HG03558 (cell line): ENCODE results near the gene PTPN1.
"Not testable (repeated sequence)": the region's sequence is repeated elsewhere in the genome, so short reads cannot be mapped to it uniquely, and the experiment has no call there.

Experiments
- ATAC-seq: cut with Tn5 transposase; IDR thresholded peaks from one replicate; pipeline ENCODE4 v1.9.1; 2021; ENCODE audit warnings: moderate number of reproducible peaks; ENCODE audit not compliant: unreplicated experiment; ENCODE audit errors: extremely low read depth

PTPN1 gene

GRCh38 chr20:50585214-50585613 lies 75.0 kb downstream of the PTPN1 start:
- ATAC-seq, result no peak

- no peak for ATAC-seq
Observed at GRCh38 chr20:50585678-50586077, 75.5 kb downstream of the PTPN1 start.

- no peak for ATAC-seq
Observed at GRCh38 chr20:50586531-50587232, 76.5 kb downstream of the PTPN1 start.

DNA sequence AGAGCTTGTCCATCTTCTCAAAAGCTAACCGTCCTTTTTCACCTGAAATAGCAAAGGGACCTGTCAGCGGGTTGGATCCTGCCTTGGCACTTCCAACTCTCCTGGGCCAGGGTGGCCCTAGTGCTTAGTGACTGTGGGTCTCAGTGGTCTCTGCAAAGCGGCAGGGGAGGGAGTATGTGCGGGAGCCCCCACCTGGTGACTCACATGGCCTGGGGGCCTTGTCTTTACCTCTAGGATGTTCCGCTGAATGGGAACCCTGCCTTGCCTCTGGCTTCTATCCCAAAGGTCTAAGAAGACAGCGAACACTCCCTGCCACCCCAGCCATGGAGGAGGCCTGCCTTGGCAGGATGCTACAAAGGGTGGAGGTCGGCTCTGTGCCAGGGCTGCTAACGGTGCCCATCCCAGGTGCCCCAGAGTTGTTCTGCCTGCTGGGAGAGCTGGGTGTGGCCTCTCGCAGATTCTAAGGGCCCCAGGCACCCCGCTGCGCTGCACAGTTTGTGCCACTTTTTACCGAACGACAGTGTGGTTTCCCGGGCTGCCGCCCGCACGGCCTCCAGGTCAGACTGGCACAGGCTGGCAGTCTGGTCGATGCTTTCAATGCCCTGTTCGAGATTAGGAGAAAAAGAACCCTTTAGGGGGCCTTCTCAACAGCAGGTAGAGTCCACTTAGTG lies 77.2 kb downstream of the PTPN1 start:
- ATAC-seq, result no peak

- no peak for ATAC-seq
Observed at GRCh38 chr20:50588034-50588736, 78.0 kb downstream of the PTPN1 start.

GRCh38 chr20:50589548-50590347 lies 79.6 kb downstream of the PTPN1 start:
- no peak for ATAC-seq

- no peak for ATAC-seq
Observed at GRCh38 chr20:50590348-50590664, 80.1 kb downstream of the PTPN1 start.

GRCh38 chr20:50591233-50591852 lies 81.2 kb downstream of the PTPN1 start:
- no peak for ATAC-seq

- ATAC-seq, result no peak
Observed at GRCh38 chr20:50592282-50593004, 82.3 kb downstream of the PTPN1 start.

DNA sequence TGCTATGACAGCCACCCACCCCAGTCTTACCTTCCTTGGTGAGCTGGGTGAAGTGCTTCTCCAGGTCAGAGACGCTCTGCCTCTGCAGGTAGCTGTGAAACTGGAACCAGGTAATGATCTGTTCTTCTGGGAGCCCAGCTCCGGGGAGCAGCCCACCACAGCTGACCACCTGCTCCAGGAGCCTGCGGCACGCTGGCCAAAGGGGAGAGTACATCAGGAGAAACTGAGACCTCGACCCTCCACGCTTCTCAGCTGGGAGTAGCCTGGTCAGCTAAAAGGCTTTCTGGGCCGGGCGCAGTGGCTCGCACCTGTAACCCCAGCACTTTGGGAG lies 82.8 kb downstream of the PTPN1 start:
- no peak for ATAC-seq

GRCh38 chr20:50594231-50594590 lies 84.0 kb downstream of the PTPN1 start:
- no peak for ATAC-seq

DNA sequence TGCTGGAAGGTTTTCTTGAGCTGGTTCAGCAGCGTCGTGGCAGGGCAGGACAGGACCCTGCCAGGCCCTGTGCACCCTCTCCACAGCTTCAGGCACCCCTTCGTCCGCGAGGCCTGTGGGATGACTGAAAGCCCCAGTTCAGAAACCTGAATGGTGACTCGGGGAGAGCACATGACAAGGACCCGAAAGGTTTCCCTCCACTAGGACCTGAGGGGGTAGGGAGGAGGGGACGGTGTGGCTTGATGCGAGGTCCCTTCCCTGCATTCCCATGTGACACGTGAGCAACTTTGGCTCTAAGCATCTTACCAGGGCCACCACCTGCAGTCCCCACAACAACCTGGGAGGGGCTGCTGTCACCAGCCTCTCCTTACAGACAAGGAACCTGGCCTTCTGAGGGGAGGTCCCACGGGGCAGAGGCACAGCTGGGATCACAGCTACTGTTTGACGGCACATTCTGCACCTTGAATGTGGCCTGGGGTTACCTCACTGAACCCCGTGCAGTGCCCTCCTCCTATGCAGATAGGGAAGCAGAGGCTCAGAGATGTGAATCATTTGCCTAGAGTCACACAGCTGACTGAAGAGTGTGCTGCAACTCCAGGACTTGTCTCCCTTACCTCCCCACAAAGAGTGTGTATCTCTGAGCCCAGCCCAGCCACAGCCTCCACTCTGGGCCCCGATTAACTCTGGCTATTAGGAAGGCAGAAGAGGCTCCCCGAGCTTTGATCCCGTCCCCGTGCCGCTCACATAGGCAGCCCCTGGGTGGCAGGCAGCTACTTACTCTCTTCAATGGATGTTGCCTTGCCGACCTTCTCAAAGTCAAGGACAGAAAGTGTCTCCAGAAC lies 84.6 kb downstream of the PTPN1 start:
- ATAC-seq, result no peak

DNA sequence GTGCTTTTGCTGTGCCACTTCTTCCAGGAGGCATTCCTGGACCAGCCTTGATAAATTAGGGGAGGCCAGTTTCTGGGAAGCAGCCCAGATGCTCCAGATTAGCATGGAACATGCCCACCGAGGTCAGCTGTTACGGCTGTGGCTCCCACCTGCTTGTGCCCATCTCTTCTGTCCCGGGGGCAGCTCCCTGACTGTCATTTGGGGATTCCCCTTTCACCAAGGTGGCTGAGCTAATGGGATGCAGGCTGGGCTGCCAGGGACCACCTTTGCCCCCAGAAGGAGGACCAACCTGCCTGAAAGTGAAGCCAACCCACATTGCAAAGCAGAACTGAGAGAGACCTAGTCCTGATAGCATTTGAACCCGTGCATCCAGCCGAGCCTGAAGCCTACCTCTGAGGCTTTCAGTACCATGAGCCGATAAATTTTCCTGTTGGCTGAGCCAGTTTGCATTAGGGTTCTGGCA lies 85.3 kb downstream of the PTPN1 start:
- no peak for ATAC-seq

DNA sequence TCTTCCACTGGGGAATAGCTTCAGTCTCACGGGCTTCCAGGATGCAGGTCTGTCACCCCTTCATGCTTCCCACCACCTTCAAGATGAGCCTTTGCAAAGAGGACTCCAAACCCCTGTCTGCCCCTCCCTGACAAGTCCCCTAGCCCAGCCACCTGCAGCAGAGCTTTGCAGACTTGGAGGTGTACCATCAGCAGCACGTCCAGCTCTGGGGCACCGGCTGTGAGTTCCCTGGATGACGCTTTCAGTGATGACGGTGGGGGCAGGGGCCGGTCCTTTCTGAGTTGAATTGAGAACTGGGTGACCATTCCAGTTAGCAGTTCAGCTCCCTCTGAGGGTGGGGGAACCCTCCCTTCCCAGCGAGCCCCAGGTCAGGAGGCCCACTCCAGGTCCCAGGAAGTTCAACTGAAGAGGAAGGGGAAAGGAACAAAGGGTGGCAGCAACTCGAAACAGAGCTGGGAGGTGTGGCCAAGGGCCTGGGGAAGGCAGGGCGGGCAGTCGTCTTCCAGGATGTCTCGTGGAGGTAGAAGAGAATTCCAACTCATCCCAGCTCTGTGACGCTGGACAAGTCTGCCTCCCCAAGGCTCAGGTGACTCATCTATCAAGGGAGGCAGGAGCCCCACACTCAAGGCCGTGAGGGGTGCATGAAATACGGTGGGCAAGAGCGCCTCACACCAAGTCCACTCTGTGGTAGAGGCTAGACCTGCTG lies 86.0 kb downstream of the PTPN1 start:
- ATAC-seq, result no peak

DNA sequence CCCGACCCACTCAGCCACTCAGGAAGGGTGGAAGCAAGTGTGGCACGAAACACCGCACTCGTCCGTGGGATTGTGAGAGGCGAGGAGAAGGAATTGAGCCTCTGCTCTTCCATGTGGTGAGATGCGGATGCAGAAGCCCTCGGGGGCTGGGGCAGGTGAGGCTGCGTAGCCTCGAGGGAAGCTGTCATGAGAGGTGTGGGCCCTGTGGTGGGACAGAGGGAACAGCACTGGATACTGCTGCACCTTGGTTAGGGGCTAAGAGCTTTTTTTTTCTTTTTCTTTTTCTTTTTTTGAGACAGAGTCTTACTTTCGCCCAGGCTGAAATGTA lies 86.5 kb downstream of the PTPN1 start:
- no peak for ATAC-seq

DNA sequence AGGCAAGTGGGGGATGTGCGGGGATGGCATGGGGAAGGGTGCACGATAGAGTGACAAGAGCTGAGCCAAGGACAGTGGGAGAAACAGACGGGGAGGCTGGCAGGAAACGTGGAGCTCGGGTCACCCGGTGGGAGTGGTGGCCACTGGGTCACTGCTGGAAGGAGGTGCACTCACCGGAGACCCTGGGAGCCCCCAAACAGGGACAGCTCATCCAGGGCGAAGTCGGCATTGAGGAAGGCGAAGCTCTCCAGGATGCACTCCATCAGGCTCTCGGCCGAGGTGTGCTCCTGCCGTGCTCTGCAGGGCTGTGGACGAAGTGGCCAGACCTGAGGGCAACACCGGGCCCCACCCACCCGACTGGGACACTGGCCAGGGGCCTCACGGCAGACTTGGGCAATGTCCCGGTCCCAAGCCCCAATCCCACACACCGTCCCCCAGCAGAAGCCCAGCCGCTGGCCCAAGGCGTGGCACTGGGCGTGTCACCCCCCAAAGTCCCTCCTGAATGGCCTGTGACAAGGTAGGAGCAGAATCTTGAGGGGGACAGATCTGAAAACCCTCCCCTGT lies 87.3 kb downstream of the PTPN1 start:
- no peak for ATAC-seq

DNA sequence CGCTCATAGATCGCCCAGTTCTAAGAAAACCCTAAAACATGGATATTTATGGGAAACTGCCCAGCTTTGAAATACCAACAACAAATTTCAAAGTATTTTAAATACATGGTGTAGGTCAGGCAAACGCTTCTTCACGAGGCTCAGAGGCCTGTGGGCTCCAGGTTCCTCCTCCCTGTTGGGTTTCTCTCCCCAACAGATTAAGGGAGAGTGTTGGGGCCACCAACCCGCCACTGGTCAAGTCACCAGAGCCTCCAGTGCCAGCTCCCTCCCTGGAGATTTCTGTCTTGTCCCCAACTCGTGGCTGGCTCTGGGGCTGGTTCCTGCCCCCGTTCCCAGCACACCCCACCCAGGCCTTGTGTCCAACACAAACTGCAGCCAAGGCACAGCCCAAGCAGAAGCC lies 87.9 kb downstream of the PTPN1 start:
- no peak for ATAC-seq

DNA sequence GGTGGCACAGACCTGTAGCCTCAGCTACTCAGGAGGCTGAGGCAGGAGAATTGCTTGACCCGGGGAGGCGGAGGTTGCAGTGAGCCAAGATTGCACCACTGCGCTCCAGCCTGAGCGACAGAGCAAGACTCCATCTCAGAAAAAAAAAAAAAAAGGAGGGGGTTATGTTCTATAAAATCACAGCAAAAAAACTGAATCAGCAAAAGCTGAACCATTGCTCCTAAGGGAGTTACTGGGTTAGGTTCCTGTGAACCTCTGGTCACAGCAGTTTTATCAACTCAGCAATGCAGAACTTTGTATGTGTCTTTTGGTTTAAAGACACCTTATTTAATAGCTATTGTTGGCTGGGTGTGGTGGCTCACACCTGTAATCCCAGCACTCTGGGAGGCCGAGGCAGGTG lies 88.6 kb downstream of the PTPN1 start:
- ATAC-seq, result not testable (repeated sequence)
